C4-2B (cell line): Measurements from ENCODE around the gene M1AP.

Experiments used
- ZFX ChIP-seq: fragments of 450-650 bp; IDR thresholded peaks from 2 replicates; pipeline ENCODE4 v1.6.1; 2017
- TF ChIP-seq, protein P1 (sequence below): fragments of 450-650 bp; conservative IDR thresholded peaks from 2 replicates; pipeline ENCODE4 v1.5.1; 2017; ENCODE audit warnings: mild to moderate bottlenecking

DNA sequence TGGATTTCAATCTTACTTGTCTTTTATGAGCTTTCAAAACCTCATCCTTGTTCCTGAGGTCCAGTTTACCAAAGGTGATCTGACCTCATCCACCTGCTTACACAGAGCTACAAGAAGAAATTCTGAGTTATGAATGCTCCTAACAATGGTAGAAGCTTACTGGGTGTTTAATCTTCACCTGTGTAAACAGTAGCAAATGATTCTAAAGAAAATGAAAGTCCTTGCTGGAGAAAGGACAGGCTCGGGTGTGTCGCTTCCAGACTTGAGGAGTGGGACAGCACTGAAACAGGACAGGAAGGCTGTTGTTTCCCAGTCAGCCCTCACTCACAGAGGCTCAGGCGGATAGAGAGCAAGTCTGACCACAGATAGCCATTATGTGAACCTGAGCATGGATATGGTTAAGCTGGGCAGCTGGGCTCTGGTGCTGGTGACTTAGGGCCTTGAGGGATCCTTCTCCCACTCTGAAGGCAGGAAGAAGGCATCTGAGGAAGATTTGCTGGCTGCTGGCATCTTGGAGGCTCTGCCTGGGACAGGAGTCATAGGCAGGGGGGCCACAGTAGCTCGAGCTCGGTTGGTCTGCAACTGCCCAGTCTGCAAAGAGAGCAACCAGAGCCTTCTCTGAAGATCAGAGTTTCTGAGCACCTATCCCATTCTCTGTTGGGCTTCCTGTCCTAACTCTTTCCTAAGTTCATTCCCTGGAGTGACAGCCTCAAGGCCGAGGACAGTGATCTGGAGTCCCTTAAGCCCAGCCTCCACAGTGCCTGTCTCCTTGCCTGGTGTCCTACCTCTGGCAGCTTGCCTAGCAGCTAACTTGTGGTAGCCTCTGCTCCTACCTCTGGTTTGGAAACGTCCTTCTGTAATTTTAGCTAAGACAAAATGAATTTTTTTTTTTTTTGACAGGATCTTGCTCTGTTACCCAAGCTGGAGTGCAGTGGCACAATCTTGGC is 89.6 kb downstream of the M1AP start:
- TF ChIP-seq, protein P1, sequence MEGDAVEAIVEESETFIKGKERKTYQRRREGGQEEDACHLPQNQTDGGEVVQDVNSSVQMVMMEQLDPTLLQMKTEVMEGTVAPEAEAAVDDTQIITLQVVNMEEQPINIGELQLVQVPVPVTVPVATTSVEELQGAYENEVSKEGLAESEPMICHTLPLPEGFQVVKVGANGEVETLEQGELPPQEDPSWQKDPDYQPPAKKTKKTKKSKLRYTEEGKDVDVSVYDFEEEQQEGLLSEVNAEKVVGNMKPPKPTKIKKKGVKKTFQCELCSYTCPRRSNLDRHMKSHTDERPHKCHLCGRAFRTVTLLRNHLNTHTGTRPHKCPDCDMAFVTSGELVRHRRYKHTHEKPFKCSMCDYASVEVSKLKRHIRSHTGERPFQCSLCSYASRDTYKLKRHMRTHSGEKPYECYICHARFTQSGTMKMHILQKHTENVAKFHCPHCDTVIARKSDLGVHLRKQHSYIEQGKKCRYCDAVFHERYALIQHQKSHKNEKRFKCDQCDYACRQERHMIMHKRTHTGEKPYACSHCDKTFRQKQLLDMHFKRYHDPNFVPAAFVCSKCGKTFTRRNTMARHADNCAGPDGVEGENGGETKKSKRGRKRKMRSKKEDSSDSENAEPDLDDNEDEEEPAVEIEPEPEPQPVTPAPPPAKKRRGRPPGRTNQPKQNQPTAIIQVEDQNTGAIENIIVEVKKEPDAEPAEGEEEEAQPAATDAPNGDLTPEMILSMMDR: no peak
- TF ChIP-seq ZFX: no peak
